ENCODE measurements around the gene TBRG4.

The TBRG4 gene

GRCh38 chr7:45102785-45103712, 8.4 kb downstream of the TBRG4 start:
- Histone ChIP-seq H3K4me3 (IDR thresholded peaks at IDR 0.05; ENCODE audit: insufficient read depth, low read depth, low read length) (no peak overlapping the region), H3K4me2 (no peak overlapping the region), H3K4me1 (ENCODE audit: low read depth, poor library complexity, severe bottlenecking) (peaks cover 4% of the 10 kb centered on the region), H3K79me2 (ENCODE audit: insufficient read depth, low read depth) (peaks cover 24% of the 10 kb centered on the region; the same call in 1 of the 2 replicates), H2AFZ (ENCODE audit: low read depth) (no peak overlapping the region), H3K9ac (no peak overlapping the region), H4K20me1 (ENCODE audit: insufficient read depth) (peaks cover 20% of the 10 kb centered on the region; the same call in 1 of the 2 replicates), H3K27me3 (ENCODE audit: insufficient read depth, low read depth) (no peaks in the 10 kb centered on the region), H3K27ac (no peak overlapping the region), H3K36me3 (ENCODE audit: insufficient read depth) (peaks cover 42% of the 10 kb centered on the region; the same call in 1 of the 2 replicates)
- TF ChIP-seq, protein P1, sequence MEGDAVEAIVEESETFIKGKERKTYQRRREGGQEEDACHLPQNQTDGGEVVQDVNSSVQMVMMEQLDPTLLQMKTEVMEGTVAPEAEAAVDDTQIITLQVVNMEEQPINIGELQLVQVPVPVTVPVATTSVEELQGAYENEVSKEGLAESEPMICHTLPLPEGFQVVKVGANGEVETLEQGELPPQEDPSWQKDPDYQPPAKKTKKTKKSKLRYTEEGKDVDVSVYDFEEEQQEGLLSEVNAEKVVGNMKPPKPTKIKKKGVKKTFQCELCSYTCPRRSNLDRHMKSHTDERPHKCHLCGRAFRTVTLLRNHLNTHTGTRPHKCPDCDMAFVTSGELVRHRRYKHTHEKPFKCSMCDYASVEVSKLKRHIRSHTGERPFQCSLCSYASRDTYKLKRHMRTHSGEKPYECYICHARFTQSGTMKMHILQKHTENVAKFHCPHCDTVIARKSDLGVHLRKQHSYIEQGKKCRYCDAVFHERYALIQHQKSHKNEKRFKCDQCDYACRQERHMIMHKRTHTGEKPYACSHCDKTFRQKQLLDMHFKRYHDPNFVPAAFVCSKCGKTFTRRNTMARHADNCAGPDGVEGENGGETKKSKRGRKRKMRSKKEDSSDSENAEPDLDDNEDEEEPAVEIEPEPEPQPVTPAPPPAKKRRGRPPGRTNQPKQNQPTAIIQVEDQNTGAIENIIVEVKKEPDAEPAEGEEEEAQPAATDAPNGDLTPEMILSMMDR (conservative IDR thresholded peaks at IDR 0.05; ENCODE audit: low read depth, low read length), result no peak

DNA sequence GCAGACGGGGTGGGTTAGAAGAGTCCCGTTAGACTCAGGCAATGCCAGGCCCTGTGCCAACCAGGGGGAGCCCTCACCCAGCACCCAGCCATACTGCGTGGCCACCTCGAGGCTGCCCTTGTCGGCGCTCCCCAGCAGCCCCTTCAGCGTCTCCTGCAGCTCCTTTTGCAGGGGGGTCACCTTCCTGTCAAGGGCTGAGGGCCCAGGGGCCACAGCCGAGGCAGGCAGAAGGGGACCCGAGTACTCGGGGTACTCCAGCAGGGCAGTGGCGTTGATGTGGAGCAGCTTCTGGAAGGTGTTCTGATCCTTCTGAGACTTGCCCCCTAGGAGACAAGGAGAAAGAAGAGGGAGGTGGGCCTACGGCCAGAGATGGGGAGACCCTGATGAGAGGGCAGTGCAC, 9.7 kb downstream of the TBRG4 start:
- H3K4me3 ChIP-seq (IDR thresholded peaks at IDR 0.05; ENCODE audit: insufficient read depth, low read depth, low read length), result no peak overlapping the region
- 0 out of 2 replicates have a peak, but pooled peaks cover 12% of the 10 kb centered on the region for H3K79me2 ChIP-seq (ENCODE audit: insufficient read depth, low read depth)
- no peaks in the 10 kb centered on the region for H3K27me3 ChIP-seq (ENCODE audit: insufficient read depth, low read depth)
- H3K27ac ChIP-seq, result no peak overlapping the region
- peaks cover 38% of the 10 kb centered on the region; the same call in 1 of the 2 replicates for H3K36me3 ChIP-seq (ENCODE audit: insufficient read depth)
- H3K9ac ChIP-seq, result no peak overlapping the region
- 0 out of 2 replicates have a peak, but pooled peaks cover 9% of the 10 kb centered on the region for H4K20me1 ChIP-seq (ENCODE audit: insufficient read depth)
- no peak overlapping the region for H3K4me2 ChIP-seq
- TF ChIP-seq, protein P1 (conservative IDR thresholded peaks at IDR 0.05; ENCODE audit: low read depth, low read length), result no peak
- no peaks in the 10 kb centered on the region for H3K4me1 ChIP-seq (ENCODE audit: low read depth, poor library complexity, severe bottlenecking)
- H2AFZ ChIP-seq (ENCODE audit: low read depth), result no peak overlapping the region

DNA sequence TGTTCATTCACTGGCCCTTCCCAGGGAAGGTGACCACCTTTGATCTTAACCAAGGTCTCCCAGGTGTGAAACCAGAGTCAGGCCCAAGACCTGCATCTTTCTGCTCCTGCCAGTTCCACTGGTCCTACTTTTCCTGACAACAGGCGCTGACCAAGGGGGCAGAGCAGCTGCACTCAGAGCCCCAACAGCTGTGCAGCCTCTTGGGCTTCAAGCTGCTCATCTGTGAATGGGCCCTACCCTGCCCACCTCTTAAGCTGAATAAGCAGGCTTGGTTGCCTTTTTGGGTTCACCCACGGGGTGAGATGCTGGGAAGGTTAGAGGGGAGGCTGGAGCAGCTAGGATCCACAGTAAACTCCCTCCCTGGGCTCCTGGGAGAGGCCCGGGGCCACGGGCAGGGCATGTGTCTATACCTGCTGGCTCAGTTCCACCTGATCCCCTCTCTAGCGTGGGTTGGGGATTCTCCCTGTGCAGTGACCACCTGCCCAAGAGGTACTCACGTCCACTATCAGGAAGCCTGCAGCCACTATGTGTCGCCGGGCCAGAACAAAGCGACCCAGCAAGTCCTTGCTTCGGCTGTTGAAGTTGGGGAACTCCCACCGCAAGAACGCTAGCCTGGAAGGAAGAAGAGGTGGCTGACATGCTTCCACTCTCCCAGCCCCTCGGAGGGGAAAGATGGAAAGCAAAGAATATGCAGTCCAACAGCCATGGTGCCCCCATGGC, 10.6 kb downstream of the TBRG4 start:
- 0 out of 2 replicates have a peak, but pooled peaks cover 5% of the 10 kb centered on the region for H3K79me2 ChIP-seq (ENCODE audit: insufficient read depth, low read depth)
- TF ChIP-seq, protein P1 (conservative IDR thresholded peaks at IDR 0.05; ENCODE audit: low read depth, low read length), result no peak
- H3K4me3 ChIP-seq (IDR thresholded peaks at IDR 0.05; ENCODE audit: insufficient read depth, low read depth, low read length), result no peak overlapping the region
- H3K27me3 ChIP-seq (ENCODE audit: insufficient read depth, low read depth), result no peaks in the 10 kb centered on the region
- H3K4me1 ChIP-seq (ENCODE audit: low read depth, poor library complexity, severe bottlenecking), result no peaks in the 10 kb centered on the region
- H3K36me3 ChIP-seq (ENCODE audit: insufficient read depth), result peaks cover 38% of the 10 kb centered on the region; the same call in 1 of the 2 replicates
- 0 out of 2 replicates have a peak, but pooled peaks cover 4% of the 10 kb centered on the region for H4K20me1 ChIP-seq (ENCODE audit: insufficient read depth)
- no peak overlapping the region for H3K9ac ChIP-seq
- no peak overlapping the region for H3K4me2 ChIP-seq
- H2AFZ ChIP-seq (ENCODE audit: low read depth), result no peak overlapping the region
- no peak overlapping the region for H3K27ac ChIP-seq

- no peak overlapping the region for H3K27ac ChIP-seq
- H3K4me1 ChIP-seq (ENCODE audit: low read depth, poor library complexity, severe bottlenecking), result no peaks in the 10 kb centered on the region
- no peaks in the 10 kb centered on the region for H3K79me2 ChIP-seq (ENCODE audit: insufficient read depth, low read depth)
- H3K9ac ChIP-seq, result no peak overlapping the region
- H3K4me3 ChIP-seq (IDR thresholded peaks at IDR 0.05; ENCODE audit: insufficient read depth, low read depth, low read length), result no peak overlapping the region
- TF ChIP-seq, protein P1 (conservative IDR thresholded peaks at IDR 0.05; ENCODE audit: low read depth, low read length), result no peak
- 0 out of 2 replicates have a peak, but pooled peaks cover 3% of the 10 kb centered on the region for H4K20me1 ChIP-seq (ENCODE audit: insufficient read depth)
- H2AFZ ChIP-seq (ENCODE audit: low read depth), result no peak overlapping the region
- no peak overlapping the region for H3K4me2 ChIP-seq
- H3K36me3 ChIP-seq (ENCODE audit: insufficient read depth), result peaks cover 38% of the 10 kb centered on the region; the same call in 1 of the 2 replicates
- no peaks in the 10 kb centered on the region for H3K27me3 ChIP-seq (ENCODE audit: insufficient read depth, low read depth)
Measured at GRCh38 chr7:45099891-45100760, 11.4 kb downstream of the TBRG4 start.
